Right cardiac atrium (tissue), 5 donors: ENCODE results near the gene EFCAB13. TPM values are rescaled to one million over a fixed set of nuclear protein-coding genes. Genes with fewer than 3 reads are reported as not detected.

Experiments used
- ATAC-seq, 2 donors: fragments of 200-7000 bp; cut with Tn5 transposase; one replicate each; pipeline versions ENCODE4 v1.8.0 to v1.9.1; 2020; ENCODE audit warnings: moderate library complexity in 2 of 2, mild to moderate bottlenecking in 1 of 2
- DNase-seq, 3 donors: peaks; one replicate each; pipeline ENCODE4 v3.0.0-alpha.2; 2020
- H3K27ac ChIP-seq: one replicate; pipeline ENCODE4 v1.5.1; 2013; ENCODE audit warnings: mild to moderate bottlenecking, low read length, control low read depth, moderate library complexity
- H3K27me3 ChIP-seq: one replicate; pipeline ENCODE4 v1.6.1; 2013; ENCODE audit not compliant: control insufficient read depth, insufficient read depth
- H3K4me1 ChIP-seq: one replicate; pipeline ENCODE4 v1.6.1; 2013; ENCODE audit warnings: low read length; ENCODE audit not compliant: control insufficient read depth, insufficient read depth
- H3K4me3 ChIP-seq: one replicate; pipeline ENCODE4 v1.5.1; 2013; ENCODE audit warnings: low read length, control low read depth
- H3K9me3 ChIP-seq: one replicate; pipeline ENCODE4 v1.6.1; 2013; ENCODE audit warnings: low read length; ENCODE audit not compliant: control insufficient read depth
- WGBS: extraction: QIAGEN DNeasy Blood & Tissue Kit; methylation state at CpG from one replicate; pipeline ENCODE4 v1.1.7; 2013; 5-methylcytosine and 5-hydroxymethylcytosine counted together
- intact Hi-C, 4 donors: fragments of 100-400 bp; cut with DNase I; formaldehyde crosslinking; loops; one replicate each; pipeline versions ENCODE4 v1.11.0 to v1.14.0; 2022 to 2023
- polyA plus RNA-seq: library from polyadenylated mRNA; stranded (reverse); fragments of 200-250 nt; gene quantifications from one replicate; pipeline ENCODE4 v1.2.3, GENCODE V29; 2013
- total RNA-seq, 4 donors: library from RNA; stranded (reverse); fragmentation: NEBNext Ultra II Directional; extraction: Animal tissue kit (Norgen Biotek cat#: 25700); gene quantifications; one replicate each; pipeline ENCODE4 v1.2.1, GENCODE V29; 2021
- donor health status: healthy with polysubstance abuse.
- donor health status: DM: no; HTN: yes; CAD: no.
- donor health status: DM: no; HTN: no; CAD: no.
- donor health status: DM: no; HTN: yes; CAD: no; lungs with severe emphysema.
- donor health status: DM: yes; HTN: yes; CAD: no.

Gene EFCAB13
- total and polyA plus RNA-seq, 5 donors: 2.1 to 8.5 (median 7.2) TPM

GRCh38 chr17:47315451-47316266, 8.1 kb upstream of the EFCAB13 start:
- intact Hi-C loops: loop anchor here in 3 of 4 donors (5.0 kb wide), 2 partner anchors 83 to 88 kb away; no protein-coding TSS in a partner anchor
- Histone ChIP-seq H3K9me3 (no peaks in the 10 kb centered on the region), H3K27ac (no peak overlapping the region), H3K4me1 (peaks cover 1% of the 10 kb centered on the region), H3K27me3 (no peaks in the 10 kb centered on the region), H3K4me3 (no peak overlapping the region)
- ATAC-seq: peak; percentile 75 to 78
- no peak for DNase-seq
- WGBS: 23% methylated on average over 7 of the region's 7 CpGs

- no peaks in the 10 kb centered on the region for H3K9me3 ChIP-seq
- WGBS: 26% methylated on average over 3 of the region's 3 CpGs
- ATAC-seq (peak; percentile 57 to 61), DNase-seq (no peak)
- no peak overlapping the region for H3K4me3 ChIP-seq
- intact Hi-C loops: loop anchor here in 3 of 4 donors (5.0 kb wide), 2 partner anchors 84 to 89 kb away; no protein-coding TSS in a partner anchor
- no peak overlapping the region for H3K27ac ChIP-seq
- no peaks in the 10 kb centered on the region for H3K27me3 ChIP-seq
- peaks cover 1% of the 10 kb centered on the region for H3K4me1 ChIP-seq
These were observed 7.4 kb upstream of the EFCAB13 start for GRCh38 chr17:47316311-47316710.

GRCh38 chr17:47317119-47317518, 6.6 kb upstream of the EFCAB13 start:
- no peak overlapping the region for H3K27ac ChIP-seq
- no peaks in the 10 kb centered on the region for H3K27me3 ChIP-seq
- peaks cover 1% of the 10 kb centered on the region for H3K4me1 ChIP-seq
- intact Hi-C loops: loop anchor here in 3 of 4 donors (5.0 kb wide), 2 partner anchors 85 to 90 kb away; no protein-coding TSS in a partner anchor
- H3K9me3 ChIP-seq: no peaks in the 10 kb centered on the region
- ATAC-seq: peak; percentile 48 to 63
- 49% methylated on average over 2 of the region's 2 CpGs for WGBS
- DNase-seq: peak in 1 of 3 donors; percentile 43
- no peak overlapping the region for H3K4me3 ChIP-seq

- no peak overlapping the region for H3K27ac ChIP-seq
- WGBS: 93% methylated on average over 3 of the region's 3 CpGs
- DNase-seq (no peak), ATAC-seq (no peak)
- H3K27me3 ChIP-seq: no peaks in the 10 kb centered on the region
- H3K4me3 ChIP-seq: no peak overlapping the region
- peaks cover 1% of the 10 kb centered on the region for H3K4me1 ChIP-seq
- intact Hi-C loops: loop anchor here in 3 of 4 donors (5.0 kb wide), 2 partner anchors 86 to 91 kb away; no protein-coding TSS in a partner anchor
- H3K9me3 ChIP-seq: no peaks in the 10 kb centered on the region
These were observed 5.4 kb upstream of the EFCAB13 start for GRCh38 chr17:47318197-47318918.

GRCh38 chr17:47320879-47321502, 2.8 kb upstream of the EFCAB13 start:
- Histone ChIP-seq H3K9me3 (no peaks in the 10 kb centered on the region), H3K4me3 (no peak overlapping the region), H3K27me3 (no peaks in the 10 kb centered on the region), H3K4me1 (no peaks in the 10 kb centered on the region), H3K27ac (no peak overlapping the region)
- intact Hi-C loops: no loop called here
- 87% methylated on average over 5 of the region's 5 CpGs for WGBS
- DNase-seq (no peak), ATAC-seq (no peak)

GRCh38 chr17:47324224-47325020, 667 bp downstream of the EFCAB13 start:
- no peaks in the 10 kb centered on the region for H3K4me1 ChIP-seq
- no peaks in the 10 kb centered on the region for H3K9me3 ChIP-seq
- H3K4me3 ChIP-seq: peak overlapping the region; percentile 63
- no peaks in the 10 kb centered on the region for H3K27me3 ChIP-seq
- H3K27ac ChIP-seq: peak overlapping the region; percentile 91
- intact Hi-C loops: no loop called here
- 14% methylated on average over 28 of the region's 28 CpGs for WGBS
- ATAC-seq (peak; percentile 68 to 76), DNase-seq (peak; percentile 61 to 82 (median 65))

- intact Hi-C loops: no loop called here
- 100% methylated on average over 1 of the region's 1 CpG for WGBS
These were observed 1.4 kb downstream of the EFCAB13 start for GRCh38 chr17:47325176-47325575.

GRCh38 chr17:47330548-47330947, 6.8 kb downstream of the EFCAB13 start:
- Histone ChIP-seq H3K4me1 (no peaks in the 10 kb centered on the region), H3K4me3 (no peak overlapping the region), H3K27me3 (no peaks in the 10 kb centered on the region), H3K27ac (no peak overlapping the region), H3K9me3 (no peaks in the 10 kb centered on the region)
- intact Hi-C loops: no loop called here
- DNase-seq: no peak
- ATAC-seq: no peak
- WGBS: 95% methylated on average over 2 of the region's 2 CpGs

More at GRCh38 chr17:47325176-47325575, 1.4 kb downstream of the EFCAB13 start:
- ATAC-seq: no peak
- no peaks in the 10 kb centered on the region for H3K4me1 ChIP-seq
- no peaks in the 10 kb centered on the region for H3K27me3 ChIP-seq
- DNase-seq: no peak
- no peak overlapping the region for H3K4me3 ChIP-seq
- H3K9me3 ChIP-seq: no peaks in the 10 kb centered on the region
- no peak overlapping the region for H3K27ac ChIP-seq

- no peak for DNase-seq
- Histone ChIP-seq H3K9me3 (no peaks in the 10 kb centered on the region), H3K4me3 (no peak overlapping the region), H3K27ac (no peak overlapping the region), H3K27me3 (no peaks in the 10 kb centered on the region), H3K4me1 (no peaks in the 10 kb centered on the region)
- intact Hi-C loops: no loop called here
- ATAC-seq: no peak
These were observed 8.5 kb downstream of the EFCAB13 start for GRCh38 chr17:47332287-47332686.

GRCh38 chr17:47335101-47335936, 11.6 kb downstream of the EFCAB13 start:
- no peaks in the 10 kb centered on the region for H3K4me1 ChIP-seq
- intact Hi-C loops: no loop called here
- H3K9me3 ChIP-seq: no peaks in the 10 kb centered on the region
- WGBS: 72% methylated on average over 4 of the region's 4 CpGs
- H3K4me3 ChIP-seq: no peak overlapping the region
- DNase-seq: no peak
- no peaks in the 10 kb centered on the region for H3K27me3 ChIP-seq
- no peak overlapping the region for H3K27ac ChIP-seq
- ATAC-seq: no peak
